Lower leg skin (tissue), 4 donors: ENCODE data around the gene RPP14. TPM values are rescaled to one million over a fixed set of nuclear protein-coding genes. Genes with fewer than 3 reads are reported as not detected.

ENCODE experiments used
- DNase-seq, 2 donors: peaks; one replicate each; pipeline ENCODE4 v3.0.0-alpha.2; 2019; ENCODE audit warnings: low spot score in 2 of 2
- H3K4me3 ChIP-seq: fragments of 200-600 bp; sonication (generic); 2 replicates; pipeline ENCODE4 v1.5.1; 2017; ENCODE audit warnings: mild to moderate bottlenecking, low read depth; ENCODE audit not compliant: poor library complexity, severe bottlenecking
- CTCF ChIP-seq, 3 donors: fragments of 450-650 bp; IDR thresholded peaks; one replicate each; pipeline ENCODE4 v1.5.1; 2016; ENCODE audit warnings: antibody characterized with exemption in 3 of 3, mild to moderate bottlenecking in 3 of 3, moderate library complexity in 2 of 3
- POLR2A ChIP-seq, 2 donors: fragments of 450-650 bp; IDR thresholded peaks; one replicate each; pipeline ENCODE4 v1.6.1; 2016 to 2017; ENCODE audit warnings: antibody characterized with exemption in 2 of 2, mild to moderate bottlenecking in 1 of 2, moderate library complexity in 1 of 2
- WGBS, 2 donors: methylation state at CpG; one replicate each; pipeline ENCODE4 v1.1.5; 2018; 5-methylcytosine and 5-hydroxymethylcytosine counted together
- intact Hi-C: fragments of 100-400 bp; cut with DNase I; formaldehyde crosslinking; loops from one replicate; pipeline ENCODE4 v1.15.0; 2023; ENCODE audit warnings: low total_unique reads
- total RNA-seq, 4 donors: library from RNA; depleted of rRNA; stranded (reverse); fragments of >200 nt; gene quantifications; one replicate each; pipeline ENCODE4 v1.1.0, GENCODE V29; 2016

RPP14 gene
- total RNA-seq, 4 donors from 2014 or later: 8.2 to 16.7 (median 9.5) TPM

GRCh38 chr3:58349792-58350626 is 44.0 kb downstream of the RPP14 start:
- DNase-seq: peak in 1 of 2 donors; percentile 70
- H3K4me3 ChIP-seq: no peak overlapping the region
- intact Hi-C loops: no loop called here
- TF ChIP-seq POLR2A (IDR thresholded peaks at IDR 0.05) (no peak), CTCF (IDR thresholded peaks at IDR 0.05) (no peak)
- WGBS, 2 donors: 68 to 72% methylated on average over 7 of the region's 7 CpGs

DNA sequence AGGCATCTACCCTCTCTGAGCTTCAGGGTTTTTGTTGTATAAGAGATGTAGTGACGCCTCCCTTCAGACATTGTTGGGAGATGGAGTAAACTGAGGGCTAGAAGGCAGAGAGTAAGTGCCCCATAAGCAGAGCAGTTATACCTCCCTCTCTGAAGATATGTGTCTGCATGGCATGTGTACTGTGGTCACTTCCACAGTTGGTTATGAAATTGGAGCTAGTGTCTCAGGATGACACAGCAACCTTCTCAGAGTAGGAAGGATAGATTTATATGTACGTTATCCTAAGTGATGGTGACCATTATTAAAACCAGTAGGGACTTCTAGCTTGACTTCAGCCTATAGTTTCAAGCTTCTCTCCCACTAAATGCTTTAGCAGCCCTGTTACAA is 44.6 kb downstream of the RPP14 start:
- no peak for DNase-seq
- intact Hi-C loops: no loop called here
- no peak overlapping the region for H3K4me3 ChIP-seq
- no peak for TF ChIP-seq POLR2A (IDR thresholded peaks at IDR 0.05)
- TF ChIP-seq CTCF (IDR thresholded peaks at IDR 0.05): no peak
- WGBS, 2 donors: 87 to 88% methylated on average over 2 of the region's 2 CpGs

- TF ChIP-seq POLR2A (IDR thresholded peaks at IDR 0.05): no peak
- TF ChIP-seq CTCF (IDR thresholded peaks at IDR 0.05): no peak
- DNase-seq: peak in 1 of 2 donors; percentile 56
- WGBS, 2 donors: 75 to 80% methylated on average over 3 of the region's 3 CpGs
- intact Hi-C loops: no loop called here
- no peak overlapping the region for H3K4me3 ChIP-seq
Measured at GRCh38 chr3:58351920-58352319, 45.9 kb downstream of the RPP14 start.

DNA sequence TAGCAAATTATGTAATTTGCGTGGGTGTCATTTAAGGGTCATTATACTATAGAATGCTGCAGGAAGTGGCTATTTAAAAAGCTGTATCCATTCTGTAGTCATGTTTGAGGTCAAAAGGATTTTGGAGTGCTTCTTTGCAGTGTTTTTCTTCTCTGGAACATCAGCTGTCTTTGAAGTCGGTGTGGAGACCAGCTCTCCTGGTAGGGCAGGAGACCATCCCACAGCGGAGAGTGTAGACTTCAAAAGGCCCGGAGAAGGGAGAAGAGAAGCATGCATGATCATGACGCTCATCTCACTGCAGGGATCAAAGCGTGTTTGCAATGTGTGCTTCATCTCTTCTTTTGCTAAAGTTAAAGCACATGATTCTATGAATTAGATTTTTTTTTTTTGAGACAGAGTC is 46.6 kb downstream of the RPP14 start:
- no peak overlapping the region for H3K4me3 ChIP-seq
- intact Hi-C loops: no loop called here
- DNase-seq: no peak
- WGBS, 2 donors: 78 to 84% methylated on average over 6 of the region's 6 CpGs
- TF ChIP-seq CTCF (IDR thresholded peaks at IDR 0.05) (no peak), POLR2A (IDR thresholded peaks at IDR 0.05) (no peak)

DNA sequence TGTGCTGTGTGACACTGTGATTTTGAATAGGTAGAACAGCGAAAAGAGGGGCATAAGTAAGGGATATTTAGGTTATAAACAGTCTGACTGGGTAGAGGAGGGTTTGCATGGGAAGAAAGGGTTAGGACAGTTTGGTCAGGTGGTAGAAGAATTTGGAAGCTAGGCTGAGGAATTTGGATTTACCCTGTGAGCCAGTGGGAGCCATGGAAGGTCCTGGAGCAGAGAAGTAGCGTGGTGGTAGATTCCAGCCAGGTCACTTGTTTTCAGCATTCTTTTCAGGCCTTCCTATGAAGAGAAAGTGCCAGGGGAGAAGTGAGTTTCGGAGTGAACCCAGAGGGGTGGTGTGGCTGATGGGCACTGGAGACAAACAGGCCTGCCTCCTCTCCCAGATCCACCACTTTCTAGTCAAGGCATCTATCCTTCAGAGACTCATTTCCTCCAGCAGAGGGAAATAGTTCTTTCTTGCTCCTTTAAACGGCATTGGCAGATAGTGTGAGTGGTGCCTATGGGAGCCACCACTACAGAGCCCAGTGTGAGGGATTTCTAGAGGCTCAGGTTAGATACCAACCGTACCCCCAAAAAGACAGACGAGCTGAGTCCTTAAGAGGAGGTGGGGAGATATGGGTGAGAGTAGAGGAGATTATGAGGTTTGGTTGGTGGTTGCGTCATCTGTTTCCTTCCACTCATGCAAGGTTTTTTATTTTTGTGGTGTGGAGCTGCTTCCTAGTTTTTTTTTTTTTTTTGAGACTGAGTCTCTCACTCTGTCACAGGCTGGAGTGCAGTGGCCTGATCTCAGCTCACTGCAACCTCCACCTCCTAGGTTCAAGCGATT is 47.9 kb downstream of the RPP14 start:
- TF ChIP-seq POLR2A (IDR thresholded peaks at IDR 0.05): no peak
- TF ChIP-seq CTCF (IDR thresholded peaks at IDR 0.05): no peak
- H3K4me3 ChIP-seq: no peak overlapping the region
- intact Hi-C loops: no loop called here
- no peak for DNase-seq
- WGBS, 2 donors: 83 to 85% methylated on average over 8 of the region's 8 CpGs
